Panc1 (cell line): Measurements from ENCODE around the gene SHISAL1. TPM values are rescaled to one million over a fixed set of nuclear protein-coding genes. Genes with fewer than 3 reads are reported as not detected.

Experiments
- ATAC-seq: fragments of 200-7000 bp; cut with Tn5 transposase; 2 replicates; pipeline ENCODE4 v1.9.1; 2020; ENCODE audit warnings: mild to moderate bottlenecking, moderate library complexity
- BruUV-seq: library from RNA; stranded (reverse); fragments of 400-500 nt; replicated peaks from 2 replicates; lab custom pipeline; 2021; lab: Mats Ljungman, UMichigan
- CTCF ChIA-PET: fragments of 300-600 bp; sonication (Branson Sonifier 250); formaldehyde crosslinking; loops from one replicate; lab custom pipeline; 2022; ENCODE audit warnings: antibody characterized with exemption; lab: Charles Lee
- POLR2A ChIA-PET: fragments of 300-600 bp; sonication (Branson Sonifier 250); formaldehyde crosslinking; loops from one replicate; lab custom pipeline; 2022; ENCODE audit warnings: antibody characterized with exemption; lab: Charles Lee
- DNase-seq: peaks from one replicate; pipeline ENCODE4 v3.0.0-alpha.2; 2010; ENCODE audit warnings: low read depth, low spot score
- H3K27ac ChIP-seq: 2 replicates; pipeline ENCODE4 v1.5.1; 2011; ENCODE audit warnings: mild to moderate bottlenecking, low read length, inconsistent platforms
- H3K27me3 ChIP-seq: fragments of 200-500 bp; sonication (Bioruptor generic); 2 replicates; pipeline ENCODE4 v1.6.0; 2014; ENCODE audit warnings: low read length, inconsistent platforms; ENCODE audit not compliant: control insufficient read depth, insufficient read depth
- H3K36me3 ChIP-seq: fragments of 200-500 bp; sonication (Bioruptor generic); 2 replicates; pipeline ENCODE4 v1.5.1; 2014; ENCODE audit warnings: inconsistent platforms, mild to moderate bottlenecking, low read length, moderate library complexity; ENCODE audit not compliant: control insufficient read depth, insufficient read depth
- H3K4me1 ChIP-seq: 2 replicates; pipeline ENCODE4 v1.5.1; 2011; ENCODE audit warnings: inconsistent platforms, mild to moderate bottlenecking, low read length, moderate library complexity; ENCODE audit not compliant: control insufficient read depth, insufficient read depth
- H3K4me3 ChIP-seq, 2 experiments: 2 replicates each; pipeline ENCODE4 v1.5.1; 2011 to 2012; ENCODE audit warnings: low read depth in 2 of 2, low read length in 2 of 2, mild to moderate bottlenecking in 2 of 2, inconsistent platforms in 1 of 2, moderate library complexity in 1 of 2
- H3K9me3 ChIP-seq: fragments of 200-500 bp; sonication (Bioruptor generic); 2 replicates; pipeline ENCODE4 v1.5.1; 2014; ENCODE audit warnings: low read depth, mild to moderate bottlenecking, inconsistent platforms, low read length, moderate library complexity; ENCODE audit not compliant: control insufficient read depth, insufficient read depth
- POLR2AphosphoS5 ChIP-seq: IDR thresholded peaks from 2 replicates; pipeline ENCODE4 v1.6.1; 2012; ENCODE audit warnings: mild to moderate bottlenecking, low read depth, low read length, moderate library complexity
- SIN3A ChIP-seq: IDR thresholded peaks from 2 replicates; pipeline ENCODE4 v1.6.1; 2012; ENCODE audit warnings: low read depth, mild to moderate bottlenecking, low read length, moderate library complexity, borderline replicate concordance; ENCODE audit not compliant: insufficient read depth
- TCF7L2 ChIP-seq: IDR thresholded peaks from 2 replicates; pipeline ENCODE4 v1.6.1; 2011; ENCODE audit warnings: mild to moderate bottlenecking, low read depth, low read length, inconsistent platforms
- in situ Hi-C: cut with HindIII; loops from 2 replicates; pipeline ENCODE4 v1.10.0; 2016; ENCODE audit warnings: low sequenced_read_pairs, low pct_unique_long_range_greater_than_20kb
- intact Hi-C: fragments of 100-400 bp; cut with micrococcal nuclease; formaldehyde crosslinking; loops from one replicate; pipeline ENCODE4 v1.10.0; 2022; ENCODE audit not compliant: unreplicated experiment
- total RNA-seq: library from RNA; stranded (reverse); gene quantifications from one replicate; pipeline ENCODE4 v1.2.1, GENCODE V29; 2021; ENCODE audit not compliant: unreplicated experiment
- TF ChIP-seq, protein P1 (sequence below), 2 experiments: IDR thresholded peaks; 2 replicates each; pipeline ENCODE4 v1.6.1; 2011 to 2012; ENCODE audit warnings: low read depth in 2 of 2, control low read depth in 1 of 2, low read length in 1 of 2, mild to moderate bottlenecking in 1 of 2, moderate library complexity in 1 of 2; ENCODE audit not compliant: insufficient read depth in 1 of 2
- TF ChIP-seq, protein P2 (sequence below): fragments of 450-650 bp; IDR thresholded peaks from 2 replicates; pipeline ENCODE4 v1.5.1; 2017; ENCODE audit warnings: mild to moderate bottlenecking

The SHISAL1 gene
- total RNA-seq, 1 experiment from 2014 or later: 1.2 TPM

DNA sequence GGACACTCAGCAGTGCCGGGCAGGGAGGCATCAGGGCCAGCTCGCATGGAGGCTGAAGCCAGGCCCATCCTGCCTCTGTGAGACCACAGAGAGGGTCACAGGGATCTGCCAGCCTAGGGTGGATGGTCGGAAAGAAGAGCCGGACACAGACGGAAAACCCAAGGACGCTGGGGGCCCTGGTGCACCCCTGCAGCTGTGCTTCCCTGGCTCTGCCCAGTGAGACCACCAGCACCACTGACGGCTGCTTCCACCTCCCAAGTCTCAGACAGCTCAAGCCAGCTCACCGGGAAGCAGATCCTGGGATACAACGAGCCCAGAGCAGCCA, 42.2 kb downstream of the SHISAL1 start:
- DNase-seq (no peak), ATAC-seq (no peak)
- no peaks in the 10 kb centered on the region for H3K36me3 ChIP-seq
- H3K27ac ChIP-seq: no peak overlapping the region
- in situ Hi-C loops: no loop called here
- no peaks in the 10 kb centered on the region for H3K27me3 ChIP-seq
- BruUV-seq: no TSS peak
- intact Hi-C loops: no loop called here
- ChIA-PET POLR2A (no interaction called here), CTCF (no interaction called here)
- H3K9me3 ChIP-seq: no peaks in the 10 kb centered on the region
- TF ChIP-seq POLR2AphosphoS5 (no peak), SIN3A (no peak), TCF7L2 (no peak)
- TF ChIP-seq, protein P1, sequence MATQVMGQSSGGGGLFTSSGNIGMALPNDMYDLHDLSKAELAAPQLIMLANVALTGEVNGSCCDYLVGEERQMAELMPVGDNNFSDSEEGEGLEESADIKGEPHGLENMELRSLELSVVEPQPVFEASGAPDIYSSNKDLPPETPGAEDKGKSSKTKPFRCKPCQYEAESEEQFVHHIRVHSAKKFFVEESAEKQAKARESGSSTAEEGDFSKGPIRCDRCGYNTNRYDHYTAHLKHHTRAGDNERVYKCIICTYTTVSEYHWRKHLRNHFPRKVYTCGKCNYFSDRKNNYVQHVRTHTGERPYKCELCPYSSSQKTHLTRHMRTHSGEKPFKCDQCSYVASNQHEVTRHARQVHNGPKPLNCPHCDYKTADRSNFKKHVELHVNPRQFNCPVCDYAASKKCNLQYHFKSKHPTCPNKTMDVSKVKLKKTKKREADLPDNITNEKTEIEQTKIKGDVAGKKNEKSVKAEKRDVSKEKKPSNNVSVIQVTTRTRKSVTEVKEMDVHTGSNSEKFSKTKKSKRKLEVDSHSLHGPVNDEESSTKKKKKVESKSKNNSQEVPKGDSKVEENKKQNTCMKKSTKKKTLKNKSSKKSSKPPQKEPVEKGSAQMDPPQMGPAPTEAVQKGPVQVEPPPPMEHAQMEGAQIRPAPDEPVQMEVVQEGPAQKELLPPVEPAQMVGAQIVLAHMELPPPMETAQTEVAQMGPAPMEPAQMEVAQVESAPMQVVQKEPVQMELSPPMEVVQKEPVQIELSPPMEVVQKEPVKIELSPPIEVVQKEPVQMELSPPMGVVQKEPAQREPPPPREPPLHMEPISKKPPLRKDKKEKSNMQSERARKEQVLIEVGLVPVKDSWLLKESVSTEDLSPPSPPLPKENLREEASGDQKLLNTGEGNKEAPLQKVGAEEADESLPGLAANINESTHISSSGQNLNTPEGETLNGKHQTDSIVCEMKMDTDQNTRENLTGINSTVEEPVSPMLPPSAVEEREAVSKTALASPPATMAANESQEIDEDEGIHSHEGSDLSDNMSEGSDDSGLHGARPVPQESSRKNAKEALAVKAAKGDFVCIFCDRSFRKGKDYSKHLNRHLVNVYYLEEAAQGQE (IDR thresholded peaks at IDR 0.05; ENCODE audit: insufficient read depth in 1 of 2, low read depth in 2 of 2, low read length in 1 of 2): no peak
- TF ChIP-seq, protein P2, sequence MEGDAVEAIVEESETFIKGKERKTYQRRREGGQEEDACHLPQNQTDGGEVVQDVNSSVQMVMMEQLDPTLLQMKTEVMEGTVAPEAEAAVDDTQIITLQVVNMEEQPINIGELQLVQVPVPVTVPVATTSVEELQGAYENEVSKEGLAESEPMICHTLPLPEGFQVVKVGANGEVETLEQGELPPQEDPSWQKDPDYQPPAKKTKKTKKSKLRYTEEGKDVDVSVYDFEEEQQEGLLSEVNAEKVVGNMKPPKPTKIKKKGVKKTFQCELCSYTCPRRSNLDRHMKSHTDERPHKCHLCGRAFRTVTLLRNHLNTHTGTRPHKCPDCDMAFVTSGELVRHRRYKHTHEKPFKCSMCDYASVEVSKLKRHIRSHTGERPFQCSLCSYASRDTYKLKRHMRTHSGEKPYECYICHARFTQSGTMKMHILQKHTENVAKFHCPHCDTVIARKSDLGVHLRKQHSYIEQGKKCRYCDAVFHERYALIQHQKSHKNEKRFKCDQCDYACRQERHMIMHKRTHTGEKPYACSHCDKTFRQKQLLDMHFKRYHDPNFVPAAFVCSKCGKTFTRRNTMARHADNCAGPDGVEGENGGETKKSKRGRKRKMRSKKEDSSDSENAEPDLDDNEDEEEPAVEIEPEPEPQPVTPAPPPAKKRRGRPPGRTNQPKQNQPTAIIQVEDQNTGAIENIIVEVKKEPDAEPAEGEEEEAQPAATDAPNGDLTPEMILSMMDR: no peak
- H3K4me1 ChIP-seq: no peaks in the 10 kb centered on the region
- no peak overlapping the region for H3K4me3 ChIP-seq

DNA sequence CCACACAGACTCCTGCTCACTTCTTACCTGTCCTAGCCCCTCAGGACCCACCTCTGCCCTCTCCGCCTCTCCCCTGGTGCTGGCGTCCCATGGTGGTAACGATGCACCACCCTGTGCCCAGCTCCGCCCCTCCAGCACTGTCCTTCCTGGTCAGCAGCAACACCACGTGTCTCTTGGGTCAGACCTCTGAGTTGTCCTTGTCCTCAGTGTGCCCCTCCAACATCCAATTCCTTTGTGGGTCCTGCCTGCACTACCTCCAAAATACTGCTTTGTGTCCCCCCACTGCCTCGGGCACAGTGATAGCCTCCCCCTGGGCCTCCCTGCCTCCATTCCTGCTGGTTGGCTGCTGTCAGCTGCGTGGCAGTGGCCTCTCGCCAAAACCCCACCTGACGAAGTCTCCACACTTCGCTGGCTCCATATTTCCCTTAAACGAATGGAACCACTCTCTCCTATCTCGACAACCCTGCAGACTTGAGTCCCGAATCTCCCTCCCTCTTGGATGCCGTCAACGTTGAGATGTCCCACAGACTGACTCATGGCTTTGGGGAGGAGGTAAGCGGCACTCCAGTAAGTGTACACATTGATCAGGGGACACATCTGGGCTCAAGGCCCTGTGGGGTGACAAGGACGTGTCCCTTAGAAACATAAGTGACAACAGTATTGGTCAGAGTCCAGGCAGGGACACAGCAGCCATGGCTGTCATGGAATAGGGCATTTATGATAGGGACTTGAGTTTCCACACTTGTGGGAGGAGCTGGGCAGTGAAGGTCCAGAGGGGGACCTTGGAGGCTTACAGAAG, 42.8 kb downstream of the SHISAL1 start:
- ChIA-PET POLR2A (no interaction called here), CTCF (no interaction called here)
- no peak for TF ChIP-seq POLR2AphosphoS5
- no peak for TF ChIP-seq TCF7L2
- TF ChIP-seq, protein P1 (IDR thresholded peaks at IDR 0.05; ENCODE audit: insufficient read depth in 1 of 2, low read depth in 2 of 2, low read length in 1 of 2): no peak
- TF ChIP-seq, protein P2: no peak
- no peak for TF ChIP-seq SIN3A
- Histone ChIP-seq H3K9me3 (no peaks in the 10 kb centered on the region), H3K27me3 (no peaks in the 10 kb centered on the region), H3K4me1 (no peaks in the 10 kb centered on the region), H3K36me3 (no peaks in the 10 kb centered on the region), H3K27ac (no peak overlapping the region), H3K4me3 (no peak overlapping the region)
- no peak for ATAC-seq
- in situ Hi-C loops: no loop called here
- no peak for DNase-seq
- BruUV-seq: no TSS peak
- intact Hi-C loops: no loop called here
